HepG2 (cell line): ENCODE results near the gene ARL6. TPM values are rescaled to one million over a fixed set of nuclear protein-coding genes. Genes with fewer than 3 reads are reported as not detected.

Source experiments
- GABPB1 ChIP-seq: IDR thresholded peaks from 2 replicates; pipeline ENCODE4 v1.6.1; 2016; ENCODE audit warnings: mild to moderate bottlenecking, missing genetic modification reagents, moderate library complexity, missing compliant biosample characterization
- LCORL ChIP-seq, 2 experiments: fragments of 450-650 bp in 1 of 2; sonication (generic) in 1 of 2; formaldehyde crosslinking in 1 of 2; IDR thresholded peaks; 2 replicates each; pipeline versions ENCODE4 v1.5.0 to v1.6.1; 2017 to 2020; ENCODE audit warnings: antibody characterized with exemption in 1 of 2, missing genetic modification reagents in 1 of 2
- MAFF ChIP-seq: IDR thresholded peaks from 2 replicates; pipeline ENCODE4 v1.6.1; 2011; ENCODE audit warnings: low read depth, low read length, improper control_type of control experiment
- MED13 ChIP-seq: sonication (generic); formaldehyde crosslinking; IDR thresholded peaks from 2 replicates; pipeline ENCODE4 v1.5.0; 2020; ENCODE audit warnings: missing genetic modification reagents
- MTERF4 ChIP-seq: sonication (generic); formaldehyde crosslinking; IDR thresholded peaks from 2 replicates; pipeline ENCODE4 v1.8.0; 2023; ENCODE audit warnings: mild to moderate bottlenecking, missing genetic modification reagents
- POLR2AphosphoS5 ChIP-seq: IDR thresholded peaks from 2 replicates; pipeline ENCODE4 v1.6.1; 2012; ENCODE audit warnings: low read depth, low read length
- TARDBP ChIP-seq: sonication (generic); formaldehyde crosslinking; IDR thresholded peaks from 2 replicates; pipeline ENCODE4 v1.8.0; 2022; ENCODE audit warnings: mild to moderate bottlenecking, missing genetic modification reagents
- ZNF501 ChIP-seq: sonication (generic); formaldehyde crosslinking; IDR thresholded peaks from 2 replicates; pipeline ENCODE4 v1.5.1; 2020; ENCODE audit warnings: mild to moderate bottlenecking, moderate library complexity, missing genetic modification reagents
- ZNF761 ChIP-seq: sonication (generic); formaldehyde crosslinking; conservative IDR thresholded peaks from 2 replicates; pipeline ENCODE4 v1.4.0; 2020; ENCODE audit warnings: mild to moderate bottlenecking, missing genetic modification reagents
- polyA plus RNA-seq, 8 experiments: library from polyadenylated mRNA; depleted of rRNA in 3 of 8; stranded (reverse) in 7 of 8; unstranded in 1 of 8; fragments of >200 nt; fragmentation: Illumina TruSeq in 4 of 8; extraction: Trizol in 4 of 8; gene quantifications; 2 replicates each; pipeline versions ENCODE4 v1.2.1 to v1.2.3, GENCODE V29; 2011 to 2016; ENCODE audit warnings: low read depth in 4 of 8, missing spikeins in 1 of 8, mixed read lengths in 1 of 8; ENCODE audit not compliant: insufficient read depth in 1 of 8
- total RNA-seq, 5 experiments: library from RNA; depleted of rRNA; stranded (reverse); fragments of >200 nt; fragmentation: Illumina TruSeq; extraction: Trizol; gene quantifications; 2 replicates each; pipeline ENCODE4 v1.2.3, GENCODE V29; 2016; ENCODE audit warnings: low read depth in 1 of 5
- TF ChIP-seq, protein P1 (sequence below), 2 experiments: sonication (generic) in 1 of 2; formaldehyde crosslinking in 1 of 2; IDR thresholded peaks; 2 replicates each; pipeline versions ENCODE4 v1.5.1 to v1.6.1; 2011 to 2020; ENCODE audit warnings: borderline replicate concordance in 1 of 2, low read depth in 1 of 2, low read length in 1 of 2, mild to moderate bottlenecking in 1 of 2, missing genetic modification reagents in 1 of 2, moderate library complexity in 1 of 2
- TF ChIP-seq, protein P2 (sequence below): IDR thresholded peaks from 2 replicates; pipeline ENCODE4 v1.6.1; 2016; ENCODE audit warnings: low read depth, control low read depth

Gene ARL6
- total and polyA plus RNA-seq, 2 of the 13 experiments (the other 11 are each of a cell fraction or from before 2014, with no cell fraction given), result 1.3 to 3.7 TPM

- TF ChIP-seq, protein P1, sequence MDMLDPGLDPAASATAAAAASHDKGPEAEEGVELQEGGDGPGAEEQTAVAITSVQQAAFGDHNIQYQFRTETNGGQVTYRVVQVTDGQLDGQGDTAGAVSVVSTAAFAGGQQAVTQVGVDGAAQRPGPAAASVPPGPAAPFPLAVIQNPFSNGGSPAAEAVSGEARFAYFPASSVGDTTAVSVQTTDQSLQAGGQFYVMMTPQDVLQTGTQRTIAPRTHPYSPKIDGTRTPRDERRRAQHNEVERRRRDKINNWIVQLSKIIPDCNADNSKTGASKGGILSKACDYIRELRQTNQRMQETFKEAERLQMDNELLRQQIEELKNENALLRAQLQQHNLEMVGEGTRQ (IDR thresholded peaks at IDR 0.05; ENCODE audit: low read depth, low read length), result no peak
- TF ChIP-seq, protein P1 (CRISPR knock-in tag; IDR thresholded peaks at IDR 0.05; ENCODE audit: borderline replicate concordance), result no peak
- TF ChIP-seq GABPB1 (CRISPR knock-in tag) (no peak), ZNF761 (no peak), LCORL (IDR thresholded peaks at IDR 0.05) (no peak), LCORL (CRISPR knock-in tag; IDR thresholded peaks at IDR 0.05) (no peak), MAFF (no peak), POLR2AphosphoS5 (no peak), MED13 (CRISPR knock-in tag) (no peak), TARDBP (no peak), MTERF4 (CRISPR knock-in tag) (no peak), ZNF501 (CRISPR knock-in tag) (no peak)
- TF ChIP-seq, protein P2, sequence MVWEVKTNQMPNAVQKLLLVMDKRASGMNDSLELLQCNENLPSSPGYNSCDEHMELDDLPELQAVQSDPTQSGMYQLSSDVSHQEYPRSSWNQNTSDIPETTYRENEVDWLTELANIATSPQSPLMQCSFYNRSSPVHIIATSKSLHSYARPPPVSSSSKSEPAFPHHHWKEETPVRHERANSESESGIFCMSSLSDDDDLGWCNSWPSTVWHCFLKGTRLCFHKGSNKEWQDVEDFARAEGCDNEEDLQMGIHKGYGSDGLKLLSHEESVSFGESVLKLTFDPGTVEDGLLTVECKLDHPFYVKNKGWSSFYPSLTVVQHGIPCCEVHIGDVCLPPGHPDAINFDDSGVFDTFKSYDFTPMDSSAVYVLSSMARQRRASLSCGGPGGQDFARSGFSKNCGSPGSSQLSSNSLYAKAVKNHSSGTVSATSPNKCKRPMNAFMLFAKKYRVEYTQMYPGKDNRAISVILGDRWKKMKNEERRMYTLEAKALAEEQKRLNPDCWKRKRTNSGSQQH, result no peak
Observed at GRCh38 chr3:97804471-97804870, 39.9 kb downstream of the ARL6 start (continued).
